Mesothelial cell of epicardium (in vitro differentiated cells): ENCODE data around the gene ZNF638. TPM values are rescaled to one million over a fixed set of nuclear protein-coding genes. Genes with fewer than 3 reads are reported as not detected.

ENCODE experiments used
- total RNA-seq: library from RNA; stranded (reverse); gene quantifications from 3 replicates; pipeline ENCODE4 v1.2.1, GENCODE V29; 2021

ZNF638 gene
- total RNA-seq, 1 donor from 2014 or later = 208 TPM

Other genes starting within 250 kb of the ZNF638 start
- 17.0 to 17.8 TPM (median 17.4 TPM) in 3 replicates for gene MCEE, start 201.6 kb upstream of the ZNF638 start, total RNA-seq
- gene MPHOSPH10, start 201.1 kb upstream of the ZNF638 start, total RNA-seq = 34.3 to 36.5 TPM (median 35.1 TPM) in 3 replicates
- gene PAIP2B, start 104.7 kb upstream of the ZNF638 start, total RNA-seq = 10.3 to 11.3 TPM (median 10.8 TPM) in 3 replicates
- gene DYSF, start 121.8 kb downstream of the ZNF638 start, total RNA-seq = 0.96 to 2.1 TPM (median 1.4 TPM) in 3 replicates